K562 (cell line): Measurements from ENCODE around the gene HOXC5. TPM values are rescaled to one million over a fixed set of nuclear protein-coding genes. Genes with fewer than 3 reads are reported as not detected.

Experiments
- BCLAF1 ChIP-seq, 2 experiments: fragments of 450-650 bp in 1 of 2; IDR thresholded peaks; 2 replicates each; pipeline ENCODE4 v1.6.1; 2011 to 2017; ENCODE audit warnings: low read depth in 2 of 2, antibody characterized with exemption in 1 of 2, borderline replicate concordance in 1 of 2, low read length in 1 of 2, mild to moderate bottlenecking in 1 of 2, mixed read lengths in 1 of 2; ENCODE audit not compliant: control insufficient read depth in 1 of 2
- CREB3L1 ChIP-seq: fragments of 450-650 bp; IDR thresholded peaks from 2 replicates; pipeline ENCODE4 v1.6.1; 2014; ENCODE audit warnings: low read depth, mild to moderate bottlenecking, moderate library complexity, borderline replicate concordance
- GMEB1 ChIP-seq: fragments of 250-450 bp; sonication (Bioruptor Pico); IDR thresholded peaks from 2 replicates; pipeline ENCODE4 v1.4.0; 2020; ENCODE audit warnings: mild to moderate bottlenecking
- NFE2 ChIP-seq: IDR thresholded peaks from 2 replicates; pipeline ENCODE4 v1.6.1; 2014; ENCODE audit warnings: antibody characterized with exemption, low read depth
- RB1 ChIP-seq: fragments of 450-650 bp; IDR thresholded peaks from 2 replicates; pipeline ENCODE4 v1.6.1; 2017; ENCODE audit warnings: low read depth, mild to moderate bottlenecking
- ZBTB43 ChIP-seq: sonication (generic); formaldehyde crosslinking; IDR thresholded peaks from 2 replicates; pipeline ENCODE4 v1.8.0; 2023; ENCODE audit warnings: mild to moderate bottlenecking, missing genetic modification reagents
- ZNF124 ChIP-seq: sonication (generic); formaldehyde crosslinking; IDR thresholded peaks from 2 replicates; pipeline ENCODE4 v1.8.1; 2022; ENCODE audit warnings: missing genetic modification reagents
- ZNF316 ChIP-seq: fragments of 450-650 bp; IDR thresholded peaks from 2 replicates; pipeline ENCODE4 v1.6.1; 2016
- ZNF830 ChIP-seq: fragments of 250-450 bp; sonication (Bioruptor Pico); IDR thresholded peaks from 2 replicates; pipeline ENCODE4 v1.5.0; 2021; ENCODE audit warnings: mild to moderate bottlenecking
- polyA plus RNA-seq, 8 experiments: library from polyadenylated mRNA; depleted of rRNA in 4 of 8; stranded (reverse) in 5 of 8; unstranded in 3 of 8; fragments of >200 nt; fragmentation: Nextera tagmentation in 2 of 8; fragmentation: Illumina TruSeq in 1 of 8; extraction: Ambion mirVana in 2 of 8; extraction: Trizol in 1 of 8; gene quantifications; 2 replicates each; pipeline versions ENCODE4 v1.2.1 to v1.2.3, GENCODE V29; 2011 to 2014; ENCODE audit warnings: inconsistent platforms in 1 of 8, missing spikeins in 1 of 8
- total RNA-seq, 7 experiments: library from RNA; depleted of rRNA in 6 of 7; stranded (reverse); fragments of >200 nt in 6 of 7; fragmentation: Illumina TruSeq in 2 of 7; extraction: Trizol in 2 of 7; gene quantifications; 2 replicates each; pipeline versions ENCODE4 v1.2.1 to v1.2.3, GENCODE V29; 2011 to 2021; ENCODE audit warnings: low replicate concordance in 1 of 7
- TF ChIP-seq, protein P1 (sequence below): fragments of 450-650 bp; formaldehyde crosslinking; IDR thresholded peaks from 2 replicates; pipeline ENCODE4 v1.4.0; 2022; ENCODE audit warnings: mild to moderate bottlenecking, moderate library complexity
- TF ChIP-seq, protein P2 (sequence below), 2 experiments: fragments of 450-650 bp in 1 of 2; sonication (generic) in 1 of 2; formaldehyde crosslinking; conservative IDR thresholded peaks; 2 replicates each; pipeline versions ENCODE4 v1.4.0 to v1.8.1; 2020 to 2022; ENCODE audit warnings: mild to moderate bottlenecking in 1 of 2, missing genetic modification reagents in 1 of 2

Gene HOXC5
- total and polyA plus RNA-seq, 9 of the 15 experiments (the other 6 are each of a cell fraction or from before 2014, with no cell fraction given), result 0.10 to 0.44 (median 0.18) TPM; not detected in 4

DNA sequence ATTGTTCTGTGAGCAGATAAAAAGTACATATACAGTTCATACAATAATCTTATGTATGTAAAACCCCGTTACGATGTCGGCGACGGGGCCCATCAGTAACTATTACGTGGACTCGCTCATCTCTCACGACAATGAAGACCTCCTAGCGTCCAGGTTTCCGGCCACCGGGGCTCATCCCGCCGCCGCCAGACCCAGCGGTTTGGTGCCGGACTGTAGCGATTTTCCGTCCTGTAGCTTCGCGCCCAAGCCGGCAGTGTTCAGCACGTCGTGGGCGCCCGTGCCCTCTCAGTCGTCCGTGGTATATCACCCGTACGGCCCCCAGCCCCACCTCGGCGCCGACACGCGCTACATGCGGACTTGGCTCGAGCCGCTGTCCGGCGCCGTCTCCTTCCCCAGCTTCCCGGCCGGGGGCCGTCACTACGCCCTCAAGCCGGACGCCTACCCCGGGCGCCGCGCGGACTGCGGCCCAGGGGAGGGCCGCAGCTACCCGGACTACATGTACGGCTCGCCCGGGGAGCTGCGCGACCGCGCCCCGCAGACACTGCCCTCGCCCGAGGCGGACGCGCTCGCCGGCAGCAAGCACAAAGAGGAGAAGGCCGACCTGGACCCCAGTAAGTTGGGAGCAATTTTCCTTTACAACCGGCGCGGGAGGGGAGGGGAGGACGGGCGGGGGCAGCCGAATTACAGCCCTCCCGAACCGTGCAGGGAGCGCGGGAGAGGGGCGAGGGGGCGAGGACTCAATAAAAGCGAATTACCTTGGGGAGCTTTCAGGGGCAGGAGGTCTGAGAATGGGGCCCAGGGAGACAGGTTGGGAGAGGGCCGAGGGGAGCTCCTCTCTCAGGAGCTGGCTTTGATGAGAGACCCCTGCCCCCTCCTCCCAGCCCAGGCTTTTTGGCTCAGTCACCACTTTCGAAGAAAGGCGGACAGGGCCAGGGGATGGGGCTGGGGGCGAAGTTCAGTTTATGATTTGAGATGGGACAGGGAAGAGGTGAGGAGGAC is 32.4 kb upstream of the HOXC5 start, which contains the start of gene HOXC9 (continued):
- TF ChIP-seq BCLAF1 (IDR thresholded peaks at IDR 0.05; ENCODE audit: borderline replicate concordance in 1 of 2, control insufficient read depth in 1 of 2, low read depth in 2 of 2, low read length in 1 of 2) (no peak), ZNF124 (CRISPR knock-in tag) (no peak; the same call in 1 of the 2 replicates), ZNF316 (no peak), RB1 (peak; percentile 32; the same call in 1 of the 2 replicates), ZNF830 (peak; percentile 86; the same call in 1 of the 2 replicates), GMEB1 (CRISPR knock-in tag) (no peak), NFE2 (no peak), CREB3L1 (no peak), ZBTB43 (peak; percentile 57; the same call in 1 of the 2 replicates)
- TF ChIP-seq, protein P1, sequence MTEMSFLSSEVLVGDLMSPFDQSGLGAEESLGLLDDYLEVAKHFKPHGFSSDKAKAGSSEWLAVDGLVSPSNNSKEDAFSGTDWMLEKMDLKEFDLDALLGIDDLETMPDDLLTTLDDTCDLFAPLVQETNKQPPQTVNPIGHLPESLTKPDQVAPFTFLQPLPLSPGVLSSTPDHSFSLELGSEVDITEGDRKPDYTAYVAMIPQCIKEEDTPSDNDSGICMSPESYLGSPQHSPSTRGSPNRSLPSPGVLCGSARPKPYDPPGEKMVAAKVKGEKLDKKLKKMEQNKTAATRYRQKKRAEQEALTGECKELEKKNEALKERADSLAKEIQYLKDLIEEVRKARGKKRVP (CRISPR knock-in tag), result no peak
- TF ChIP-seq, protein P2, sequence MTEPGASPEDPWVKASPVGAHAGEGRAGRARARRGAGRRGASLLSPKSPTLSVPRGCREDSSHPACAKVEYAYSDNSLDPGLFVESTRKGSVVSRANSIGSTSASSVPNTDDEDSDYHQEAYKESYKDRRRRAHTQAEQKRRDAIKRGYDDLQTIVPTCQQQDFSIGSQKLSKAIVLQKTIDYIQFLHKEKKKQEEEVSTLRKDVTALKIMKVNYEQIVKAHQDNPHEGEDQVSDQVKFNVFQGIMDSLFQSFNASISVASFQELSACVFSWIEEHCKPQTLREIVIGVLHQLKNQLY (CRISPR knock-in tag; conservative IDR thresholded peaks at IDR 0.05), result no peak
